ENCODE results near the gene DNAJC4.
A peak's percentile ranks its signal among the peaks of the same experiment; 100 is the strongest.

Gene DNAJC4

DNA sequence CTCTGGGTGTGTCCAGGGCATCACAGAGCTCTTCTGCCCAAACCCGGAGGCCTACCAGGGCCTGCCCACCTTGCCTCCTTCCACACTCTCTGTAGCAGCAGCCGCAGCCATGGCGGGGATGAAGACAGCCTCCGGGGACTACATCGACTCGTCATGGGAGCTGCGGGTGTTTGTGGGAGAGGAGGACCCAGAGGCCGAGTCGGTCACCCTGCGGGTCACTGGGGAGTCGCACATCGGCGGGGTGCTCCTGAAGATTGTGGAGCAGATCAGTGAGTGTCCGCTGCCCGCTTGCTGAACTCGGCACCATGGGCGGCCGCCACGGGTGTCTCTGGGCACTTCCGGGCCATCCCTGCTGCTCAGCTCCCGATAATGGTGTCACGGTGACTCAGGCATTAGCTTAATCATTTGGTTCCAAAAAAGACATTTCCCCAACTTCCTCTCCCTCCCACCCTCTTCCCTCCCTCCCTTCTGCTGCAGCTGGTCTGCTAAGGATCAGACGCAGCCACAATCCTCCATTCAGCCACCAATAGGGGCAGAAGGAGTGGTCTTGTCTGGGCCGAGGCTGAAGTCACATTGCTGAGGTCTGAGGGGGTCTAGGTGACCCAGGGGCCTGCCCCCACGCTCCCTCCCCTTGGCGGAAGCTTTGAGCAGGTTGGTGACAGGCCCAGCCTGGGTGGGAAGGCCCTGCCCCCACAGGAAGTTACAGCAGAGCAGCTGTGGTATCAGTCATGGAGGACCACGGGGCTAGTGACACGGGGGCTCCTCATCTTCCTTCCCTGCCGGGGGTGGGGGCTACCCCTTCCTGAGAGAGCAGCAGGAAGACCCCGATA is 22.9 kb upstream of the DNAJC4 start:
- H3K4me3 ChIP-seq (ENCODE audit: low read length) = peak overlapping the region; percentile 96
- DNase-seq (ENCODE audit: low read depth, low spot score) = peak; percentile 84

DNA sequence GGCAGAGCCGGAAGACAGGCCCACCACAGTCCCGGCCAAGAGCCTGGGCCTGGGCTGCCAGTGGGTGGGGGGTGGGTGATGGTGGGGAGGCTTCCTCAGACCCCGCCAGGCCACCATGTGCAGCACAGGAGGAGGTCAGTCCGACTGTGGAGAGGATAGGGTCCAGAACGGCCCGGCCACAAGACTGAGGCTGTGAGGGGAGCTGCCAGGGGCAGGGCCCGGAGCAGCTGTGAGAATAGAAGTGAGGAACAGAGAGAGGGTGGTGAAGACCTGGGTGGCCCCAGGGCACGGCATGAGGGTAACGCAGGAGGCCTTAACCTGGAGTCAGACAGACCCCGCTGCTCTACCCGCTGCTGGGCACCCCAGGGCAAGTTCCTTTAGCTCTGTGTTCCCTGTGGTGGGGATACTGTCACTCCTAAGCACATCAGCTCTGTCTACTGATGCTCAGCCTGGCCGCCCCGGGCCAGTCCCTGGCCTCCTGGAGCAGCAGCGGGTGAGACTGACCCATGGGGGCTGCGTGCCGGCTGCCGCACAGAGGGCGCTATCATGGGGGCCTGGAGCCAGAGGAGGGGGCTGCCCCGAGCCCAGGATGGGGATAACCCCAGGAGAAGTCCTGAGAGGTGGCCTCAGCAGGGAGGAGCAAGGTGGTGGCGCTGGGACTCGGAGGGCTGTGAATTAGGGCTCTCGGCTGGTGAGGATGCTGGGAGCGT is 22.1 kb upstream of the DNAJC4 start:
- H3K4me3 ChIP-seq (ENCODE audit: low read length) = peak overlapping the region; percentile 96
- no peak for DNase-seq (ENCODE audit: low read depth, low spot score)

- no peak for DNase-seq (ENCODE audit: low read depth, low spot score)
- no peak overlapping the region for H3K4me3 ChIP-seq (ENCODE audit: low read length)
These were observed 21.4 kb upstream of the DNAJC4 start for GRCh38 chr11:64208796-64209562.

DNA sequence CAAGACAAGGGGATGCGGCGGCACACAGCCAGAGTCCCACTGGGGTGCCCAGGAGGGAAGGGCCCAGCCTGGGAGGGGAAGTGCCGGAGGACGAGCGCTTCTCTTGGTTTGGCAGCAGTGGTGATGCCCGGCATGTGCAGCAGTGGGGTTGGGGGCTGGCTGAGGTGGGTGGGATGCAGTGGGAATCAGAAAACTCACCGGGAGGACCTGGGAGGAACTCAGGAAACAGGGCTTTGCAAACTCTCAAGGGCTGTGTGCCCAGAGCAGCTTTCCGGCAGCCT is 20.8 kb upstream of the DNAJC4 start:
- no peak for DNase-seq (ENCODE audit: low read depth, low spot score)

DNA sequence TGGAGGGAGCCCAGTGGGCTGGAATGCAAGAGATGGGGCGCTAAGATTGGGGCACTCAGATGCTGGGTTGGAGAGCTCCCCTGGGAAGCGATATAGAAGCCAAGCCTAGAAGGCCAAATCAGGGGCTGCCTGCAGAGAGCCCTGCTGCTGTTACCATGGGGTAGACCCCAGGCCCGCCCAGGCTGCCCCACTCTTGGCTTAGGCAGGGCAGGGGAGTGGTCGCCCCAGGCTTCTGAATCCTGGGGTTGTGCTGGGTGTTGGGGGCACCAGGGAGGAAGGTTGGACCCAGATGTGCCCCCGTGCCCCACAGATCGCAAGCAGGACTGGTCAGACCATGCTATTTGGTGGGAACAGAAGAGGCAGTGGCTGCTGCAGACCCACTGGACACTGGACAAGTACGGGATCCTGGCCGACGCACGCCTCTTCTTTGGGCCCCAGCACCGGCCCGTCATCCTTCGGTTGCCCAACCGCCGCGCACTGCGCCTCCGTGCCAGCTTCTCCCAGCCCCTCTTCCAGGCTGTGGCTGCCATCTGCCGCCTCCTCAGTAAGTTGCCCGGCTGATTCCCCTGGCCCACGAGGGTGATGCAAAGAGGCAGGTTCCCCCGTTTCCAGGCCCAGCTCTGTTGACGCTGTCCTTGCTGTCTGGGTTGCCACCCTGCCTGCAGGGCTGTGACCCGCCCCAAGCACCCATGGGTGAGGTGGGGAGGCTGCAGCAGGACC is 19.9 kb upstream of the DNAJC4 start:
- H3K4me3 ChIP-seq (ENCODE audit: low read length) = no peak overlapping the region
- DNase-seq (ENCODE audit: low read depth, low spot score) = no peak

More for the DNA sequence above, 20.8 kb upstream of the DNAJC4 start:
- H3K4me3 ChIP-seq (ENCODE audit: low read length) = no peak overlapping the region

GRCh38 chr11:64211181-64211872 is 19.0 kb upstream of the DNAJC4 start:
- DNase-seq (ENCODE audit: low read depth, low spot score) = no peak
- H3K4me3 ChIP-seq (ENCODE audit: low read length) = no peak overlapping the region

DNA sequence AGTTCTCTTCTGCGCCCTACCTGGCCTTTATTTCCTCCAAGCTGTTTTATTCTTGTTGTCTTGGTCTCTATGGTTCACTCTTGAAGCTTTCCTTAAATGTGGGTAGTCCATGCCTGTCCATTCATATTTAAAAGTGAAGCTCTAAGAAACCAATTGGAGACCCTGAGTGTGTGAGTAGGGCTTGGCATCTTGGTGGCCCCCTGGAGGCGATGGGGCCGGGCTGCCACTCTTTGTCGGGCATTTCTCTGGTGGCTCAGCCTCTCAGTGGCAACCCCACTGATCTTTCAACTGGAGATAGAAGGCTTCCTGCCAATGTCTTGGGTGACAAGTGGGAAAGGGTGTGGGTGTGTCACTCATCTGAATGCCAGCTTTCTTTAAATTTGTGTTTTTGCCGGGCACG is 13.5 kb upstream of the DNAJC4 start:
- DNase-seq (ENCODE audit: low read depth, low spot score) = no peak
- H3K4me3 ChIP-seq (ENCODE audit: low read length) = no peak overlapping the region

GRCh38 chr11:64218628-64219353 is 11.6 kb upstream of the DNAJC4 start:
- H3K4me3 ChIP-seq (ENCODE audit: low read length) = no peak overlapping the region
- DNase-seq (ENCODE audit: low read depth, low spot score) = no peak

DNA sequence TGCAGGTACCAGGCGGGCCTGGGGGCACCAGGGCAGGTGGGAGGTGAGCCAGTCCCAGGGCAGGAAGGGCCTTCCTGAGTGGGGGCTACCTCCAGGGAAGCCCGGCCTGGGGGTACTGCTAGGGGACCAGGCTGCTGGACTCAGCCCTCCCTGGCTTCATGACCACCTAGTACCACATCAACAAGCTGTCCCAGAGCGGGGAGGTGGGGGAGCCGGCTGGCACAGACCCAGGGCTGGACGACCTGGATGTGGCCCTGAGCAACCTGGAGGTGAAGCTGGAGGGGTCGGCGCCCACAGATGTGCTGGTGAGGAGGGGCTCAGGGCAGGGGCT is 11.0 kb upstream of the DNAJC4 start:
- no peak for DNase-seq (ENCODE audit: low read depth, low spot score)
- H3K4me3 ChIP-seq (ENCODE audit: low read length) = no peak overlapping the region

- H3K4me3 ChIP-seq (ENCODE audit: low read length) = no peak overlapping the region
- no peak for DNase-seq (ENCODE audit: low read depth, low spot score)
These were observed 10.6 kb upstream of the DNAJC4 start for GRCh38 chr11:64219755-64220154.

- no peak overlapping the region for H3K4me3 ChIP-seq (ENCODE audit: low read length)
- no peak for DNase-seq (ENCODE audit: low read depth, low spot score)
These were observed 10.1 kb upstream of the DNAJC4 start for GRCh38 chr11:64220271-64220670.

DNA sequence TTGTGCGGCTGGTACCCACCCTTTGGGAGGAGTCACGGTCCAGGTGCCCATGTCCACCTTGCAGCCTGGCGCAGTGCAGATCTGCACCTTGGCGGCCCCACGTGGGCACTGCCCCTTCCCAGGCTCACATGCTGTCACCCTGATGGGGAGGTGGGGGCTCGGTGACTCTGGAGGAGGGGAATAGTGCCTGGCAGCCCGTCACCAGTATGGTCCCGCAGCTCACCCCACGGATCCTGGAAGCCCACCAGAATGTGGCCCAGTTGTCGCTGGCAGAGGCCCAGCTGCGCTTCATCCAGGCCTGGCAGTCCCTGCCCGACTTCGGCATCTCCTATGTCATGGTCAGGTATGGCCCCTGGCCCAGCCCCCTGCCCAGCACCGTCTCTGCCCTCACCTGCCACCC is 9.6 kb upstream of the DNAJC4 start:
- H3K4me3 ChIP-seq (ENCODE audit: low read length) = no peak overlapping the region
- no peak for DNase-seq (ENCODE audit: low read depth, low spot score)

DNA sequence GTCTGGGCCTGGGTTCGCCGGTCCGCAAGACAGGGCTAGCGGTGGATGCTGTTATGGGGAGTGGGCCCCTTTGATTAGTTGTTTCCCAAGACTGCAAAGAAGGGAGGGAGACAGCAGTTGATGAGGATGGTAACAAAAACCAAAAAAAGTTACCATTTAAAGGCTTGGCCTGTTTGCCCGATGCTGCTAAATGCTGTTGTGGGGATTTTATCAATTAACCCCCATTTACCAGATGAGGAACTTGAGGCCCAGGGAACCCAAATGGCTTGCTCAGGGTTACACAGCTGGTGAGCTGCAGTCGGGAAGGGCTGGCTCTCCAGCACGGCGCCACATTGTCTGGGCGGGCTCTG is 7.7 kb upstream of the DNAJC4 start:
- H3K4me3 ChIP-seq (ENCODE audit: low read length) = no peak overlapping the region

DNA sequence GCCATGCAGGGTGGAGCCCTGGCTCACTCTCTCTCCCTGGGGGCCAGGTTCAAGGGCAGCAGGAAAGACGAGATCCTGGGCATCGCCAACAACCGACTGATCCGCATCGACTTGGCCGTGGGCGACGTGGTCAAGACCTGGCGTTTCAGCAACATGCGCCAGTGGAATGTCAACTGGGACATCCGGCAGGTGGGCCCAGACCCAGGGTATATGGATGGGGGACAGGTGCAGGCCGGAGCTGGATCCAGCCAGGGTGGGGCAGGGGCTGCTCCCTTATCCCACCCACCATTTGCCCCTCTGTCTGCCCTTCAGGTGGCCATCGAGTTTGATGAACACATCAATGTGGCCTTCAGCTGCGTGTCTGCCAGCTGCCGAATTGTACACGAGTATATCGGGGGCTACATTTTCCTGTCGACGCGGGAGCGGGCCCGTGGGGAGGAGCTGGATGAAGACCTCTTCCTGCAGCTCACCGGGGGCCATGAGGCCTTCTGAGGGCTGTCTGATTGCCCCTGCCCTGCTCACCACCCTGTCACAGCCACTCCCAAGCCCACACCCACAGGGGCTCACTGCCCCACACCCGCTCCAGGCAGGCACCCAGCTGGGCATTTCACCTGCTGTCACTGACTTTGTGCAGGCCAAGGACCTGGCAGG is 7.2 kb upstream of the DNAJC4 start:
- no peak overlapping the region for H3K4me3 ChIP-seq (ENCODE audit: low read length)
- no peak for DNase-seq (ENCODE audit: low read depth, low spot score)

More for the DNA sequence above, 7.7 kb upstream of the DNAJC4 start:
- DNase-seq (ENCODE audit: low read depth, low spot score) = no peak

- no peak for DNase-seq (ENCODE audit: low read depth, low spot score)
- H3K4me3 ChIP-seq (ENCODE audit: low read length) = no peak overlapping the region
These were observed 6.0 kb upstream of the DNAJC4 start for GRCh38 chr11:64224151-64224890.

DNA sequence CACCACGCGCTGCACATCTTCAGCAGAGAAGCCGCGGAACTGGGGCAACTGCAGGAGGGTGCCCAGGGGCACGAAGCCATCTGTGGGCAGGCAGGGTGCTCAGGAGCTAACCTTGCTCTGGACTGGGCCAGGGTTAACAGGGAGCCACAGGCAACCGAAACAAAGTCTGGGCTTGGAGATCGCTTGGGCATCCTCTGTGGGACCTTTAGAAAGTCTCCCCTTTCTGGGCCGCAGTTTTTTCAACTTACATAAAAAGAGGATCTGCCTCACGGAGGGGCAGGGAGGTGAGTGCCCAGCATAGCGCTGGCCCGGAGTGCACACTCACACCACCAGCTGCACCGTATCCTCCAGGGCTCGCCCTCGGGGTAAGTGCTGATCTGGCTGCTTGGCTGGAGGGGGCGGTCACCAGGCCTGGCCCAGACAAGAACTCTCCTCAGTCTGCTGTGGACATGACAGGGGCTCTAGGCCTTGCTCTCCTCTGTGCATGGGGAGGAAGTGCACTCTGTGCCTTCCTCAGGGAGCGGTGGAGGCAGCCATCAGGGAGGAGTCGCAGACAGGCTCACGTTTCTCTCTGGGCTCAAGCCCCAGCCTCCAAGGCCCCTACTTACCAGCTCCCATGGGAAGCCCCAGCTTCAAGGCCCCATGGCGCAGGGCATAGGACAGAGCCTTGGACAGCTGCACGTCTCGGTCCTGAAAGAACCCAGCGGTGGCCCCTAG is 5.3 kb upstream of the DNAJC4 start:
- peak overlapping the region; percentile 91 for H3K4me3 ChIP-seq (ENCODE audit: low read length)
- no peak for DNase-seq (ENCODE audit: low read depth, low spot score)

Measured in Jurkat, Clone E6-1 (cell line).